HG03025 (cell line): ENCODE data around the gene TRAPPC8.
"Not testable (repeated sequence)": the region's sequence is repeated elsewhere in the genome, so short reads cannot be mapped to it uniquely, and the experiment has no call there.

ENCODE experiments used
- ATAC-seq: cut with Tn5 transposase; IDR thresholded peaks from one replicate; pipeline ENCODE4 v1.9.1; 2021; ENCODE audit warnings: mild to moderate bottlenecking, moderate library complexity; ENCODE audit not compliant: unreplicated experiment, low FRiP score

The TRAPPC8 gene, protein sequence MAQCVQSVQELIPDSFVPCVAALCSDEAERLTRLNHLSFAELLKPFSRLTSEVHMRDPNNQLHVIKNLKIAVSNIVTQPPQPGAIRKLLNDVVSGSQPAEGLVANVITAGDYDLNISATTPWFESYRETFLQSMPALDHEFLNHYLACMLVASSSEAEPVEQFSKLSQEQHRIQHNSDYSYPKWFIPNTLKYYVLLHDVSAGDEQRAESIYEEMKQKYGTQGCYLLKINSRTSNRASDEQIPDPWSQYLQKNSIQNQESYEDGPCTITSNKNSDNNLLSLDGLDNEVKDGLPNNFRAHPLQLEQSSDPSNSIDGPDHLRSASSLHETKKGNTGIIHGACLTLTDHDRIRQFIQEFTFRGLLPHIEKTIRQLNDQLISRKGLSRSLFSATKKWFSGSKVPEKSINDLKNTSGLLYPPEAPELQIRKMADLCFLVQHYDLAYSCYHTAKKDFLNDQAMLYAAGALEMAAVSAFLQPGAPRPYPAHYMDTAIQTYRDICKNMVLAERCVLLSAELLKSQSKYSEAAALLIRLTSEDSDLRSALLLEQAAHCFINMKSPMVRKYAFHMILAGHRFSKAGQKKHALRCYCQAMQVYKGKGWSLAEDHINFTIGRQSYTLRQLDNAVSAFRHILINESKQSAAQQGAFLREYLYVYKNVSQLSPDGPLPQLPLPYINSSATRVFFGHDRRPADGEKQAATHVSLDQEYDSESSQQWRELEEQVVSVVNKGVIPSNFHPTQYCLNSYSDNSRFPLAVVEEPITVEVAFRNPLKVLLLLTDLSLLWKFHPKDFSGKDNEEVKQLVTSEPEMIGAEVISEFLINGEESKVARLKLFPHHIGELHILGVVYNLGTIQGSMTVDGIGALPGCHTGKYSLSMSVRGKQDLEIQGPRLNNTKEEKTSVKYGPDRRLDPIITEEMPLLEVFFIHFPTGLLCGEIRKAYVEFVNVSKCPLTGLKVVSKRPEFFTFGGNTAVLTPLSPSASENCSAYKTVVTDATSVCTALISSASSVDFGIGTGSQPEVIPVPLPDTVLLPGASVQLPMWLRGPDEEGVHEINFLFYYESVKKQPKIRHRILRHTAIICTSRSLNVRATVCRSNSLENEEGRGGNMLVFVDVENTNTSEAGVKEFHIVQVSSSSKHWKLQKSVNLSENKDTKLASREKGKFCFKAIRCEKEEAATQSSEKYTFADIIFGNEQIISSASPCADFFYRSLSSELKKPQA (N-terminal part only)

DNA sequence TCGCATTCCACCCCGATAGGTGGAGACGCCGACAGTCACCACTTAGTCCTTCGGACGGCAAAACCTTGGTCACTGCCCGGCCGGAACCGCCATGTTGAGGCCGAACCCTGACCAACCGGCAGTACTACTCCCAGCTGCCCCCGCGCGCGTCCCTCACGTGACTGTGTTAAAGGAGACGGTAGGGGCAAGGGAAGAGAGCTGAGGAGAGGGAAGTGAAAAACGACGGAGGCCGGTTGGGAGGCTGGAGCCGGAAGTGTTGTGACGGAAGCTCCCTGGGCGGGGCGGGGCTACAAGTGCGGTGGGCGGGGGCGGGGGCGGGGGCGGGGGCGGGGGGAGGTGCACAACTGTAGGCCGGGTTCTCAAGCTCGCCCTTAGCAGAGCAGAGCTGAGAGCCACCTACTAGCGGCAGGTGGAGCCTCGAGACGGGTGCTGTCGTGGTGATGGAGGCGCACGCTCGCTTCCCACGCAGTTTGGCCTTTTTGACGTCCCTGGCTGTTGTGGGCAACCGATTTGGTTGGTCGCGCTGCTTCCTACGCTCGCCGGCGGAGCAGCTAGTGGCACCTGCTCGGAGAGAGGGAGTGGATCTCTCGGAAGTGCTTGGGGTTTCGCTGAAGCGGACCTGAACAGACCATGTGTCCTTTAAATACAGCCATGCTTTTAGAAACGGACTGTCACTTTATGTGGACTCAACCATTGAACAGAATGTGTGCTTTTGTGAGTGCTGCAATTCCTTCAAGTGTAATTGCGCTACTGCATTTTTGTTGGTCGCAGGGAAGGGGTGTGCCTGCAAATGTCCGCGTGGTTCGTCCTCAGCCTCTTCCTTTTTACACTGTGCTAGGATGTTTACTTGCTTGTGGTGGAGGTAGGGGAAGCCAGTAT, at the start of gene TRAPPC8:
TSS of gene TRAPPC8 (minus strand) at position 130 of the 879 bp plus-strand sequence. CDS start 364 bp downstream, outside the sequence.
- peak; percentile 88 for ATAC-seq

DNA sequence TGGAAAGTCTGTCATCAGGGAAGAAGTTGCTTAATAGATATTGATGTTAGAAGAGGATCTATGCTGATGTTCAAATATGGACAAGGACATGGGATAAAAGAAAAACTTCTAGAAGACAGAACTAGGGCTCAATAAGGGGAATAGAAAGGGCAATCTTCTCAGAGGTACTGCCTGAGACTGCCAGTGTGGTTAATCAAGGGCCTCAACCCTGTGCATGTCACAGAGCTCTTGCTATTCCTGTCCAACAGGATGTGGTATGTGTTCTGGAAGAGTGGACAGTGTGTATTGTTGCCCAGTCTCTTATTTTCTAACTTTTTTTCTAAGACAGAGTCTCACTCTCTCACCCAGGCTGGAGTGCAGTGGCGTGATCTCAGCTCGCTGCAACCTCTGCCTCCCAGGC, 47.9 kb upstream of the TRAPPC8 start:
- peak; percentile 96 for ATAC-seq

DNA sequence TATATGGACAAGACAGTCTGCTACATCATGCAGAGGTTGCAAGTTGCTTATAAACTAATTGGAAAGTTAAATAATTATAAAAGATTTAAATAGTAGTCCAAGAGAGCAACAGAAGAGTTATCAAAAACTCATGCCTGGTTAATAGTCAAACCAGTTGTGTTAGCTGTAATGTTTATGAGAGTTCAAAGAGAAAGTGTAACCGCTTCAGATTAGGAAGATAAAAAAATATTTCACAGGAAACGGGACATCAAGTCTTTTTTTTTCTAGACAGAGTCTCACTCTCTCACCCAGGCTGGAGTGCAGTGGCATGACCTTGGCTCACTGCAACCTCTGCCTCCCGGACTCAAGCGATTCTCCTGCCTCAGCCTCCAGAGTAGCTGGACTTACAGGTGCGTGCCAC, 41.0 kb upstream of the TRAPPC8 start:
- no peak for ATAC-seq

DNA sequence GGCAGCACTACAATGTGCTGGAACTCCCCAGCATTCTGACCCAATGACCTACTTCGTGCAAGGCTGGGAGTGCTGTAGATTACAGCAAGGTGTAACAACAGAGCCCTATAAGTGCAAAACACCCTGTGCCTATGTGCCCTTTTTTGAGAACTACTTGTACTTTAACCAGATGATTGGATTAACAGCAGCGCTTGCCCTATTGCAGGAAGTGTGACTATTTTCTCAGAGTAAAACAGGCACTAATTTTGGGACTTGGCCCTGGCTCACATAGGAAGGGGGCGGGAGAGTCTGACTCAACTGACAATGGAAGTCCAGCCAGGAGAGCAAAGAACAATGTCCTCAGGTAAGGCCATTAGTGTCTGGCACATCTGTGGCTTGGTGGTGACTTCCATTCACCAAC, 40.1 kb upstream of the TRAPPC8 start:
- ATAC-seq, result no peak

DNA sequence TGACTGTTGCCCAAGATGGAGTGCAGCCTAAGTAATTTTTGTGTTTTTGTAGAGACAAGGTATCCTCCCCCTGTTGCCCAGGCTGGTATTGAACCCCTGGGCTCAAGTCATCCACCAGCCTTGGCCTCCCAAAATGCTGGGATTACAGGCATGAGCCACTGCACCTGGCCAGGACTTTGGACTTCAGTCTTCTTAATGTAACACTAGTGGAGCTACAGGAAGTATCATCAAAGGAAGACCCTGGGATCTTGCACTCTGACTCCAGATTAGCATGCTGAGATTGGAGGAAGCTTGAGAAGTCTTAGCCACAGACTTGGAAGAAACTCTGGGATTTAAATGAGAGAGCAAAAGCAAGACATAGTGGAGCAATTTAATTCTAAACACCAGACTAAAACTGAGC, 37.9 kb upstream of the TRAPPC8 start:
- ATAC-seq, result no peak

DNA sequence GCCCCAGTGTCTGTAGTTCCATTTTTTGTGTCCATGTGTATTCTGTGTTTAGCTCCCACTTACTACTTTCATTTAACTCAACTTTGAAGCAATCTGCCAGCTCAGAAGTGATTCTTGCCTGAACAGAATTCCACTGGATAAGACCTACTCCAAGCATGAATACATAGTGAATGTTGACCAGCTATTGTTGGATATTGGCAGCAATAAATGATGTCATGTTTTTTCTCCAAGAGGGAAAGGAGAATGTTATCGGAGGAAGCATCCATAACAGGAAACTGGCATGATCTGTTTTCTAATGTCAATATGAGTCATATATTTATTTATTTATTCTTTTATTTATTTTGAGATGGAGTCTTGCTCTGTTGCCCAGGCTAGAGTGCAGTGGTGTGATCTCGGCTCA, 36.8 kb upstream of the TRAPPC8 start:
- ATAC-seq, result no peak

DNA sequence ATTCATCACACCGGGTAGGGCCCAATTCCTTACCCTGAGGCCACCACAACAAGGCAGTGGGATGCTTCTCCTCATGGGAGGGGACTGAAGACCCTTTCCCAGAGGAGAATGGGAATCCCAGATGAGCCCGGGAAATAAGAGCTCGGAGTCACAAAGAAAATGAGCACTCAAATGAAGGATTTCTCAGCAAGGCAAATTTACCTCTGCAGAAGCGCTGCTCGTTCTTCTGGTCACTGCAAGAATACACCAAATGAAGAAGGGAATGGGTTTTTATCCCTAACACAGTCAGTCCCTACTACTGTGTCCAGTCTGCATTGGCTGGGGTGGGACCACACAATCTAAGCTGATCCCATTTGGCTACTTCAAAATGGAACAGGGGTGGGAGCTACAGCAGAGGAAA, 35.7 kb upstream of the TRAPPC8 start:
- ATAC-seq, result no peak

DNA sequence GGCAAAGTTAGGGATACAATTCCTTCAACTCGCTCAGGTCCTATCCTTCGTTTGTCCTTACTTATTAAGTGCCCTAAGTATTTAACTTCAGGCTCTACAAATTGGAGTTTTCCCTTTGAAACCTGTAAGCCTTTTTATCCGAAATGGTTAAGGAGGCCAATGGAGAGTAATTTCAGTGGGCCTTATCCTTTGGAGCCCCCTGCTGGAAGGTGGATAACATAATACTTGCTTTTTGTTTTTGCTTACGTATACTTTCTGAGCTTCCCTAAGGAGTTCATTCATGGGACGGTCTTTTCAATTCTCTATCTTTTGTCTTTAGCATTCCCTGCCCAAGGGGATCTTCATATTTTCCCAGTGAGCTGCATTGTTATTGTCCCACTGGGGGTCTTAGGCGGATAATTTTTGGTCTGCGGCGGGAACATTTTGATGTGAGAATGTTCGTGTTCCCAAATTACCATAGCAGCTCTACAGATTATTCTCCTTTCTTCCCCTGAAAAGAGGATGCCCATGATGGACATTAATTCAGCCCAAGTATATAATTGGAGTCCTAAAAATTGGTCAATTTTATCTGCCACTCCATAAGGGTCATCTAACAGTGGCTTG, 34.4 kb upstream of the TRAPPC8 start:
- no peak for ATAC-seq

DNA sequence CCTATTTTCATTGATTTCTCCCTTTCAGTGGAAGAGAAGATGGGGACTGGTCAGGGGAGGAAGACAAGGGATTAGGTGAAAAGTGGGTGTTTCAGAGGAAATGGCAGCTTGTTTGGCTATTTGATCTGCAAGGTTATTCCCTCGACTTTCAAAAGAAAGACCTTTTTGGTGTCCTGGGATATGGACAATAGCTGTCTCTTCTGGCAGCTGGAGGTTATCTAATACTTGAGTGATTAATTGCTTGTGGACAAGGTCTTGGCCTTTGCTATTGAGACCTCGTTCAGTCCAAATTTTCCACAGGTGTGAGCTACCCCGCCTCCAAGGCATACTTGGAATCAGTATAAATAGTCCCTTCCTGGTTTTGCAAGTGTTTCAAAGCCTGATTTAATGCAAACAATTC, 33.3 kb upstream of the TRAPPC8 start:
- ATAC-seq, result no peak

DNA sequence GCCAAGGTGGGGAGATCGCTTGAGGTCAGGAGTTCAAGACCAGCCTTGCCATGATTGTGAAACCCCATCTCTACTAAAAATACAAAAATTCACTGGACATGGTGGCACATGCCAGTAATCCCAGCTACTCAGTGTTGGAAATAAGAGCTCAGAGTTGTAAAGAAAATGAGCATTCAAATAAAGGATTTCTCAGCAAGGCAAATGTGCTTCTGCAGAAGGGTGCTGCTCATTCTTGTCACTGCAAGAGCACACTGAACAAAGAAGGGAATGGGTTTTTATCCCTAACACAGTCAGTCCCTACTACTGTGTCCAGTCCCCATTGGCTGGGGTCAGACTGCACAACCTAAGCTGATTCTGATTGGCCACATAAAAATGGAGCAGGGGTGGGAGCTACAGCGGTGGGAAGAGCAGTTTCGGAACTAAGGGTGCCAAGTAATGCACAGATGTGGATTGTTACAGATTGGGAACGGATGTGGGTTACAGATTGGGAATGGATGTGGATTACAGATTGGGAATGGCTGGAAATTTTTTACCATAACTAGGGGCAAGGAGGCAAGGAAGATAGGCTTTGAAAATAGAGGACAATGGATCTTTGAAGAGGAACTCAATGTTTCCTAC, 31.1 kb upstream of the TRAPPC8 start:
- ATAC-seq, result no peak

DNA sequence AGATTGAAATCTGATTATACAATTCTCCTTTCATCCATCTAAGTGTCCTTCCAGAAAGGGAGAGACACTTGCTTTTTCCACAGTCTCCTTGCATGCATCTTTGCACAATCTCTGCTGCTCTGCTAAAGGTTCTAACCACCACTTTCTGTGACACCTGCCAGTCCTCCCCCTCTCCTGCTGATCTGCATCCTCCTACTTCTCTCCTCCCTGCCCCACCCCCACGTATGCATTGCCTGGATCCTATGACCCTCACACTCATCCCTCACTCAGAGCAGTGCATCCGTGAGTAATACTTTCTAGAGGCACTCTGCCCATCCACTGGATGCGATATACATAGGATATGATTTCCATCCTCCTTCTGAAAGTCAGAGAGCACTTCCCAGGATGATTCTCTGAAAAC, 27.7 kb upstream of the TRAPPC8 start:
- no peak for ATAC-seq

DNA sequence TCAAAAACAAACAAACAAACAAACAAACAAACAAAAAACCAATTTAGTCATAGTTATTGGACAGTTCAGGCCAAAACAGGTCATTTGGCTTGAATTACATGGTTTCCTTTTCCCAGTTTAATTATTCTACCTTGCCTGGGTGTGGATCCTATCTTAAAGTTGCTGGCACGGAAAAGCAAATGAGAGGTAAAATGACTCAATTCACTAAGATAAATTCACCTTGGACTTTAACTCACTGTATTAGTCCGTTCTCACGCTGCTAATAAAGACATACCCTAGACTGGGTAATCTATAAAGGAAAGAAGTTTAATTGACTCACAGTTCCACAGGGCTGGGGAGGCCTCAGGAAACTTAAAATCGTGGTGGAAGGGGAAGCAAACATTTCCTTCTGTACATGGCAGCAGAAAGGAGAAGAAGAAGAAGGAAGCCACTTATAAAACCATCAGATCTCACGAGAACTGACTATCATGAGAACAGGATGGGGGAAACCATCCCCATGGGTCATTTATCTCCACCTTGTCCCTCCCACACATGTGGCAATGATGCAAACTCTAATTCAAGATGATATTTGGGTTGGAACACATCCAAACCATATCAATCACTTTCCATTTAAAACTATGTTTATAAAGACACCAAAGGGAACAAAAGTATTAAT, 22.5 kb upstream of the TRAPPC8 start:
- ATAC-seq, result no peak

DNA sequence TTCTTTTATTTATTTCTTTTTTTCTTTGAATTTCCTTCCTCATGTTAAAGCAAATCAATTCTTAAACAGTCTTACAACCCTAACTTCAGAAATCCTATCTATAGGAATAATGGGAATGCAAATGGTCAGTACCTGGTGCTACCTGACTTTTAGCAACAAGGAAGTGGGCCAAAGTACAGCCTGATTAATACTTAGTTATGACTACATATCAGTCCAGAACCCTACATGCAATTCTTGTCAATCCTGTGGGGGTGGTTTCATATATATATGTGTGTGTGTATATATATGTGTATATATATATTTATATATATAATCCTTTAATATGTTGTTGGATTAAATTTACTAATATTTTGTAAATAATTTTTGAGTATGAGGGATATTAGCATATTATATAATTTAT, 14.8 kb upstream of the TRAPPC8 start:
- no peak for ATAC-seq

DNA sequence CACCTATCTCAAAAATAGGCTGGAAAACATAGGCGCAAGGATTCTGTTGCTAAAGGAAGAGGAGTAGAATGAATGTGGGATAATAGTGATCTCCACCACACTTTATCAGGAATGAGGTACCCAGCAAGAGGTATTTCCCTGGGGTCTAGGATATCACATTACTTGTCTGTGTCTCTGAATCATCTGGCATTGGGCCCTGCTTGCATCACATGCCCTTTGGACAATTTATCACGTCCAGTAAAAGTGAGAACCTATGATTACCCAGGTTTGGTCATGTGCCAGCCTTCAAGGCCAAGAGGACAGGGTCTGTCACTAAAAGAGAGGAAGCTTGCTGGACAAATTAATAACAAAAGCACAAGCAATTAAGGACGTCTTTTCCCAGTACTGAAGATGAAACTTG, 11.4 kb upstream of the TRAPPC8 start:
- no peak for ATAC-seq

DNA sequence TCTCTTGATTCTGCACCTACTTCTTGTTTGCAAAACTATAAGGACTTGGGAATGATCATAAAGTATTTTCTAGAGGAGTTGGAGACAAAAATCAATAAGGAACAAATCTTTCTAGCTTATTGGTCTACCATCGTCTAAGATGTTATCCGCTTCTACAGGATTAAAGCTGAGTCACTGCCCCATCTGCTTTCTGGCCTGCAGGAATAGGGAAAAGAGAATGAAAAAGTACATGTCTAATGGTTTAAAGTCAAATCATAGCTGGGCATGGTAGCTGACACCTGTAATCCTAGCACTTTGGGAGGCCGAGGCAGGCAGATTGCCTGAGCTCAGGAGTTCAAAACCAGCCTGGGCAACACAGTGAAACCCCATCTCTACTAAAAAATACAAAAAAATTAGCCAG, 10.8 kb upstream of the TRAPPC8 start:
- ATAC-seq, result not testable (repeated sequence)

DNA sequence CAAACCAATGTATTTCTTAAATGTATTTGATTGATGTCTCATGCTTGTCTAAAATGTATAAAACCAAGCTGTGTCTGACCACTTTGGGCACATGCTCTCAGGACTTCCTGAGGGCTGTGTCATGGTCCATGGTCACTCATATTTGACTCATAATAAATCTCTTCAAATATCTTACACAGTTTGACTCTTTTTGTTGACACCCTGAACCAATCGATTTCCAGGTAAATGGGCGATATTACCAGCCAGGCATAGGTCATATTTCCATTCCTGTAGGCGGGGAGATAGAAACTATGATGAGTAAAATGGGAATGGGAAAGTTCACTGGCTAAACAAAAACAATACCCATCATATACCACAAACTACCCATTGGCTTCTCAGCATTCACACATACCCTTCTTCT, 9.3 kb upstream of the TRAPPC8 start:
- ATAC-seq, result no peak

DNA sequence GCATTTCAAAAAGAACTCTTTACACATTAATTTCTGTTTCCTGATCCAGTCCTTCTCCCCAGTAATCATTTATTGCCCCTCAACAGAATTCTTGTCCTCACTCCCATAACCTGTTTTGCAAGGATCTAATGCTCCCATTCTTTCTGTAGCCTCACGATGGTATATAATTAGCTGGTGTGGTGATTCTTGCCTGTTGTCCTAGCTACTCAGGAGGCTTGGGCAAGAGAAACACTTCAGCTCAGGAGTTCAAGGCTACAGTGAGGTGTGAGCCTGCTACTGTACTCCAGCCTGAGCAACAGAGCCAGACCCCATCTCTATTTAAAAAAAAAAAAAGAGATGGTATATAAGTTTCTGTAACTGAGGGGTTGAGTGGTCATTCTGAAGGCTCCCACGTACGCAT, 7.7 kb upstream of the TRAPPC8 start:
- ATAC-seq, result no peak

DNA sequence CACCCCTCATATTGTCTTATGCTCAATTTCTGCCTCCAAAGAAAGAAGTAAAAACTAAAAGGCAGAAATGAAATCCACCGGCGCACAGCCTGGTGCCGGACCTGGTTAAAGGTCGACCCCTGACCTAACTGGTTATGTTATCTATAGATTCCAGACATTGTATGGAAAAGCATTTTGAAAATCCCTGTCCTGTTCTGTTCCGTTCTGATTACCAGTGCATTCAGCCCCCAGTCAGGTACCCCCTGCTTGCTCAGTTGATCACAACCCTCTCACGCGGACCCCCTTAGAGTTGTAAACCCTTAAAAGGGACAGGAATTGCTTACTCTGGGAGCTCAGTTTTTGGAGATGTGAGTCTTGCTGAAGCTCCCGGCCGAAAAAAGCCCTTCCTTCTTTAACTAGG, 5.4 kb upstream of the TRAPPC8 start:
- ATAC-seq, result not testable (repeated sequence)
